PC-9 (cell line): Measurements from ENCODE around the gene CNTN4. TPM values are rescaled to one million over a fixed set of nuclear protein-coding genes. Genes with fewer than 3 reads are reported as not detected.

Experiments
- BruUV-seq: library from RNA; stranded (reverse); fragments of 400-500 nt; replicated peaks from 2 replicates; lab custom pipeline; 2021; lab: Mats Ljungman, UMichigan
- CTCF ChIA-PET: fragments of 300-600 bp; sonication (Branson Sonifier 250); formaldehyde crosslinking; loops from one replicate; lab custom pipeline; 2022; ENCODE audit warnings: antibody characterized with exemption; lab: Charles Lee
- POLR2A ChIA-PET: fragments of 300-600 bp; sonication (Branson Sonifier 250); formaldehyde crosslinking; loops from one replicate; lab custom pipeline; 2022; ENCODE audit warnings: antibody characterized with exemption; ENCODE audit not compliant: unreplicated experiment; lab: Charles Lee
- DNase-seq, 2 experiments: peaks; one replicate each; pipeline versions ENCODE4 v3.0.0 to v3.0.0-alpha.2; 2015 to 2022; ENCODE audit warnings: mixed read lengths in 1 of 2
- H2AFZ ChIP-seq: fragments of 200-600 bp; sonication (generic); 2 replicates; pipeline ENCODE4 v1.8.1; 2017; ENCODE audit warnings: antibody characterized with exemption
- H3F3A ChIP-seq: fragments of 200-600 bp; sonication (generic); 2 replicates; pipeline ENCODE4 v1.8.1; 2017; ENCODE audit warnings: antibody characterized with exemption, mild to moderate bottlenecking, low read depth; ENCODE audit not compliant: insufficient read depth
- H3K27ac ChIP-seq: fragments of 200-600 bp; sonication (generic); 2 replicates; pipeline ENCODE4 v1.6.1; 2016; ENCODE audit warnings: mixed run types
- H3K27me3 ChIP-seq: fragments of 200-600 bp; sonication (generic); 2 replicates; pipeline ENCODE4 v1.6.1; 2016; ENCODE audit warnings: low read depth, mixed run types; ENCODE audit not compliant: insufficient read depth
- H3K36me3 ChIP-seq: fragments of 200-600 bp; sonication (generic); 2 replicates; pipeline ENCODE4 v1.6.1; 2016; ENCODE audit warnings: low read depth, mixed run types
- H3K4me1 ChIP-seq: fragments of 200-600 bp; sonication (generic); replicated peaks from 2 replicates; pipeline ENCODE4 v1.6.1; 2016; ENCODE audit warnings: mixed run types; ENCODE audit not compliant: insufficient read depth
- H3K4me2 ChIP-seq: fragments of 200-600 bp; sonication (generic); 2 replicates; pipeline ENCODE4 v1.6.1; 2017; ENCODE audit warnings: mixed run types
- H3K4me3 ChIP-seq: fragments of 200-600 bp; sonication (generic); 2 replicates; pipeline ENCODE4 v1.6.1; 2016; ENCODE audit warnings: mixed run types
- H3K79me2 ChIP-seq: fragments of 200-600 bp; sonication (generic); 2 replicates; pipeline ENCODE4 v1.6.1; 2017; ENCODE audit warnings: low read depth, mixed run types
- H3K9me2 ChIP-seq: fragments of 200-600 bp; sonication (generic); 2 replicates; pipeline ENCODE4 v1.8.1; 2017; ENCODE audit warnings: mild to moderate bottlenecking; ENCODE audit not compliant: insufficient read depth
- H3K9me3 ChIP-seq: fragments of 200-600 bp; sonication (generic); 2 replicates; pipeline ENCODE4 v1.8.1; 2016; ENCODE audit warnings: low read depth; ENCODE audit not compliant: insufficient read depth
- H4K20me1 ChIP-seq: fragments of 200-600 bp; sonication (generic); 2 replicates; pipeline ENCODE4 v1.8.1; 2017; ENCODE audit not compliant: insufficient read depth
- CTCF ChIP-seq: fragments of 200-600 bp; sonication (generic); conservative IDR thresholded peaks from 2 replicates; pipeline ENCODE4 v1.6.1; 2017; ENCODE audit warnings: mixed run types, antibody characterized with exemption, mild to moderate bottlenecking, moderate library complexity
- EZH2 ChIP-seq: fragments of 200-600 bp; sonication (generic); IDR thresholded peaks from 2 replicates; pipeline ENCODE4 v1.8.0; 2017; ENCODE audit warnings: antibody characterized with exemption, low read depth
- intact Hi-C: fragments of 100-400 bp; cut with micrococcal nuclease; formaldehyde crosslinking; loops from one replicate; pipeline ENCODE4 v1.10.0; 2022; ENCODE audit not compliant: unreplicated experiment
- total RNA-seq: library from RNA; stranded (reverse); gene quantifications from 2 replicates; pipeline ENCODE4 v1.2.3, GENCODE V29; 2021

Gene CNTN4
- total RNA-seq, 1 experiment from 2014 or later, result not detected

- Histone ChIP-seq H3K27me3 (peaks cover 26% of the 10 kb centered on the region), H3K9me3 (no peaks in the 10 kb centered on the region), H3K79me2 (no peaks in the 10 kb centered on the region), H3K4me1 (no peaks in the 10 kb centered on the region), H3K27ac (no peak overlapping the region), H3K4me3 (no peak overlapping the region), H4K20me1 (no peaks in the 10 kb centered on the region), H3K4me2 (no peak overlapping the region), H3F3A (no peaks in the 10 kb centered on the region), H3K9me2 (no peaks in the 10 kb centered on the region), H3K36me3 (no peaks in the 10 kb centered on the region), H2AFZ (no peak overlapping the region)
- no peak for DNase-seq
- TF ChIP-seq CTCF (no peak), EZH2 (no peak)
- BruUV-seq, result no TSS peak
- ChIA-PET CTCF (no interaction called here), POLR2A (interaction anchor here (0.6 kb wide), 1 partner anchor 433 kb away, joined by 3 read pairs; no protein-coding TSS in a partner anchor)
- intact Hi-C loops, result no loop called here
Measured at GRCh38 chr3:3065876-3066275, 967.2 kb downstream of the CNTN4 start.

- POLR2A ChIA-PET, result interaction anchor here (0.5 to 0.6 kb wide), 2 partner anchors 61 to 433 kb away, joined by 3 to 9 read pairs; no protein-coding TSS in a partner anchor
- Histone ChIP-seq H3K4me3 (no peak overlapping the region), H3K9me2 (no peaks in the 10 kb centered on the region), H2AFZ (no peak overlapping the region), H4K20me1 (no peaks in the 10 kb centered on the region), H3K4me2 (no peak overlapping the region), H3K4me1 (no peaks in the 10 kb centered on the region), H3K79me2 (no peaks in the 10 kb centered on the region), H3K27ac (no peak overlapping the region), H3K27me3 (peaks cover 26% of the 10 kb centered on the region), H3K36me3 (no peaks in the 10 kb centered on the region), H3K9me3 (no peaks in the 10 kb centered on the region), H3F3A (no peaks in the 10 kb centered on the region)
- BruUV-seq, result no TSS peak
- CTCF ChIA-PET, result no interaction called here
- intact Hi-C loops, result no loop called here
- TF ChIP-seq CTCF (no peak), EZH2 (no peak)
- no peak for DNase-seq
Measured at GRCh38 chr3:3066378-3066777, 967.7 kb downstream of the CNTN4 start.

- TF ChIP-seq CTCF, result no peak
- TF ChIP-seq EZH2, result no peak
- Histone ChIP-seq H3K9me3 (no peaks in the 10 kb centered on the region), H3K9me2 (no peaks in the 10 kb centered on the region), H3K4me3 (no peak overlapping the region), H3K4me1 (no peaks in the 10 kb centered on the region), H3K36me3 (no peaks in the 10 kb centered on the region), H3K79me2 (no peaks in the 10 kb centered on the region), H3K4me2 (no peak overlapping the region), H3K27ac (no peak overlapping the region), H3K27me3 (peaks cover 26% of the 10 kb centered on the region), H2AFZ (no peak overlapping the region), H4K20me1 (no peaks in the 10 kb centered on the region), H3F3A (no peaks in the 10 kb centered on the region)
- BruUV-seq, result no TSS peak
- POLR2A ChIA-PET, result interaction anchor here (0.5 kb wide), 1 partner anchor 62 kb away, joined by 9 read pairs; no protein-coding TSS in a partner anchor
- CTCF ChIA-PET, result no interaction called here
- DNase-seq, result no peak
- intact Hi-C loops, result no loop called here
Measured at GRCh38 chr3:3066910-3067309, 968.2 kb downstream of the CNTN4 start.
